ENCODE measurements around the gene LPAR6.
"Not testable (repeated sequence)": the region's sequence is repeated elsewhere in the genome, so short reads cannot be mapped to it uniquely, and the experiment has no call there.

The LPAR6 gene

GRCh38 chr13:48412881-48413351 is at the start of gene LPAR6:
Gene LPAR6 (minus strand): TSS chr13:48413113. CDS start chr13:48412423, 690 bp downstream.
- TF ChIP-seq POLR2A (IDR thresholded peaks at IDR 0.05; ENCODE audit: low read length) = no peak
- TF ChIP-seq GATA1 (IDR thresholded peaks at IDR 0.05; ENCODE audit: low read depth, low read length) = no peak
- DNase-seq = no peak

GRCh38 chr13:48457578-48458242 is 44.8 kb upstream of the LPAR6 start:
- TF ChIP-seq GATA1 (IDR thresholded peaks at IDR 0.05; ENCODE audit: low read depth, low read length) (no peak), POLR2A (IDR thresholded peaks at IDR 0.05; ENCODE audit: low read length) (no peak)
- DNase-seq = no peak

GRCh38 chr13:48456546-48456945 is 43.6 kb upstream of the LPAR6 start:
- no peak for DNase-seq
- no peak for TF ChIP-seq POLR2A (IDR thresholded peaks at IDR 0.05; ENCODE audit: low read length)
- no peak for TF ChIP-seq GATA1 (IDR thresholded peaks at IDR 0.05; ENCODE audit: low read depth, low read length)

GRCh38 chr13:48451196-48451595 is 38.3 kb upstream of the LPAR6 start:
- not testable (repeated sequence) for DNase-seq

- DNase-seq = no peak
- TF ChIP-seq POLR2A (IDR thresholded peaks at IDR 0.05; ENCODE audit: low read length) (no peak), GATA1 (IDR thresholded peaks at IDR 0.05; ENCODE audit: low read depth, low read length) (no peak)
Measured at GRCh38 chr13:48449656-48450055, 36.7 kb upstream of the LPAR6 start.

GRCh38 chr13:48448959-48449614 is 36.2 kb upstream of the LPAR6 start:
- DNase-seq = no peak
- TF ChIP-seq GATA1 (IDR thresholded peaks at IDR 0.05; ENCODE audit: low read depth, low read length) (no peak), POLR2A (IDR thresholded peaks at IDR 0.05; ENCODE audit: low read length) (no peak)

GRCh38 chr13:48448285-48448958 is 35.5 kb upstream of the LPAR6 start:
- DNase-seq = no peak
- TF ChIP-seq GATA1 (IDR thresholded peaks at IDR 0.05; ENCODE audit: low read depth, low read length) = no peak
- no peak for TF ChIP-seq POLR2A (IDR thresholded peaks at IDR 0.05; ENCODE audit: low read length)

- no peak for TF ChIP-seq GATA1 (IDR thresholded peaks at IDR 0.05; ENCODE audit: low read depth, low read length)
- no peak for TF ChIP-seq POLR2A (IDR thresholded peaks at IDR 0.05; ENCODE audit: low read length)
- no peak for DNase-seq
Measured at GRCh38 chr13:48446464-48446863, 33.6 kb upstream of the LPAR6 start.

GRCh38 chr13:48443442-48444208 is 30.7 kb upstream of the LPAR6 start:
- no peak for DNase-seq
- TF ChIP-seq POLR2A (IDR thresholded peaks at IDR 0.05; ENCODE audit: low read length) (no peak), GATA1 (IDR thresholded peaks at IDR 0.05; ENCODE audit: low read depth, low read length) (no peak)

GRCh38 chr13:48437371-48437770 is 24.5 kb upstream of the LPAR6 start:
- DNase-seq = no peak
- no peak for TF ChIP-seq GATA1 (IDR thresholded peaks at IDR 0.05; ENCODE audit: low read depth, low read length)
- no peak for TF ChIP-seq POLR2A (IDR thresholded peaks at IDR 0.05; ENCODE audit: low read length)

GRCh38 chr13:48436661-48437288 is 23.9 kb upstream of the LPAR6 start:
- no peak for DNase-seq
- TF ChIP-seq POLR2A (IDR thresholded peaks at IDR 0.05; ENCODE audit: low read length) = no peak
- no peak for TF ChIP-seq GATA1 (IDR thresholded peaks at IDR 0.05; ENCODE audit: low read depth, low read length)

GRCh38 chr13:48434200-48434599 is 21.3 kb upstream of the LPAR6 start:
- no peak for DNase-seq

GRCh38 chr13:48431987-48432615 is 19.2 kb upstream of the LPAR6 start:
- no peak for DNase-seq
- TF ChIP-seq GATA1 (IDR thresholded peaks at IDR 0.05; ENCODE audit: low read depth, low read length) = no peak
- no peak for TF ChIP-seq POLR2A (IDR thresholded peaks at IDR 0.05; ENCODE audit: low read length)

More at GRCh38 chr13:48434200-48434599, 21.3 kb upstream of the LPAR6 start:
- TF ChIP-seq GATA1 (IDR thresholded peaks at IDR 0.05; ENCODE audit: low read depth, low read length) = no peak
- TF ChIP-seq POLR2A (IDR thresholded peaks at IDR 0.05; ENCODE audit: low read length) = no peak
